ENCODE results near the gene PRKAG3. TPM values are rescaled to one million over a fixed set of nuclear protein-coding genes. Genes with fewer than 3 reads are reported as not detected.

Gene PRKAG3
- total RNA-seq, 2 donors from 2014 or later = not detected

GRCh38 chr2:218871345-218872302, 40.0 kb upstream of the PRKAG3 start:
- no peak for ATAC-seq
- peaks cover 21% of the 10 kb centered on the region for H3K4me1 ChIP-seq
- H3K9me3 ChIP-seq = no peaks in the 10 kb centered on the region
- no peak overlapping the region for H3K4me3 ChIP-seq
- H3K27ac ChIP-seq = no peak overlapping the region
- H3K27me3 ChIP-seq = peaks cover 0 to 38% of the 10 kb centered on the region in 2 donors
- intact Hi-C loops (cut with DNase I) = no loop called here
- no peaks in the 10 kb centered on the region for H3K36me3 ChIP-seq (replicated peaks in 1 of 2; ENCODE audit: insufficient read depth in 1 of 2, low read depth in 2 of 2)
- DNase-seq = no peak
- 1 to 10% methylated on average over 16 to 60 of the region's 60 CpGs for WGBS, 2 donors
- TF ChIP-seq POLR2A (IDR thresholded peaks at IDR 0.05) = no peak
- TF ChIP-seq, protein P1, sequence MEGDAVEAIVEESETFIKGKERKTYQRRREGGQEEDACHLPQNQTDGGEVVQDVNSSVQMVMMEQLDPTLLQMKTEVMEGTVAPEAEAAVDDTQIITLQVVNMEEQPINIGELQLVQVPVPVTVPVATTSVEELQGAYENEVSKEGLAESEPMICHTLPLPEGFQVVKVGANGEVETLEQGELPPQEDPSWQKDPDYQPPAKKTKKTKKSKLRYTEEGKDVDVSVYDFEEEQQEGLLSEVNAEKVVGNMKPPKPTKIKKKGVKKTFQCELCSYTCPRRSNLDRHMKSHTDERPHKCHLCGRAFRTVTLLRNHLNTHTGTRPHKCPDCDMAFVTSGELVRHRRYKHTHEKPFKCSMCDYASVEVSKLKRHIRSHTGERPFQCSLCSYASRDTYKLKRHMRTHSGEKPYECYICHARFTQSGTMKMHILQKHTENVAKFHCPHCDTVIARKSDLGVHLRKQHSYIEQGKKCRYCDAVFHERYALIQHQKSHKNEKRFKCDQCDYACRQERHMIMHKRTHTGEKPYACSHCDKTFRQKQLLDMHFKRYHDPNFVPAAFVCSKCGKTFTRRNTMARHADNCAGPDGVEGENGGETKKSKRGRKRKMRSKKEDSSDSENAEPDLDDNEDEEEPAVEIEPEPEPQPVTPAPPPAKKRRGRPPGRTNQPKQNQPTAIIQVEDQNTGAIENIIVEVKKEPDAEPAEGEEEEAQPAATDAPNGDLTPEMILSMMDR (IDR thresholded peaks at IDR 0.05) = no peak

DNA sequence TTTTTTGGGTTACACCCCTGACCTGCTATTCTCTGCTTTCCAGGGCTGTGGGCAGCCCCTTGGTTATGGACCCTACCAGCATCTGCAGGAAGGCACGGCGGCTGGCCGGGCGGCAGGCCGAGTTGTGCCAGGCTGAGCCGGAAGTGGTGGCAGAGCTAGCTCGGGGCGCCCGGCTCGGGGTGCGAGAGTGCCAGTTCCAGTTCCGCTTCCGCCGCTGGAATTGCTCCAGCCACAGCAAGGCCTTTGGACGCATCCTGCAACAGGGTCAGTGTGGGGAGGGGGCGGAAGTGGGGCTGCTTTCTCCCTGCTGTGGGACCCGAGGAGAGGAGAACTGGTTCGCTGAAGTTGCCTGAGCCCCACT, 39.4 kb upstream of the PRKAG3 start:
- Histone ChIP-seq H3K27me3 (peaks cover 0 to 38% of the 10 kb centered on the region in 2 donors), H3K4me3 (no peak overlapping the region), H3K4me1 (peaks cover 21% of the 10 kb centered on the region), H3K27ac (no peak overlapping the region), H3K9me3 (no peaks in the 10 kb centered on the region), H3K36me3 (replicated peaks in 1 of 2; ENCODE audit: insufficient read depth in 1 of 2, low read depth in 2 of 2) (no peaks in the 10 kb centered on the region)
- DNase-seq (no peak), ATAC-seq (no peak)
- intact Hi-C loops (cut with DNase I) = no loop called here
- 10 to 17% methylated on average over 6 to 18 of the region's 18 CpGs for WGBS, 2 donors
- TF ChIP-seq, protein P1 (IDR thresholded peaks at IDR 0.05) = no peak
- no peak for TF ChIP-seq POLR2A (IDR thresholded peaks at IDR 0.05)

DNA sequence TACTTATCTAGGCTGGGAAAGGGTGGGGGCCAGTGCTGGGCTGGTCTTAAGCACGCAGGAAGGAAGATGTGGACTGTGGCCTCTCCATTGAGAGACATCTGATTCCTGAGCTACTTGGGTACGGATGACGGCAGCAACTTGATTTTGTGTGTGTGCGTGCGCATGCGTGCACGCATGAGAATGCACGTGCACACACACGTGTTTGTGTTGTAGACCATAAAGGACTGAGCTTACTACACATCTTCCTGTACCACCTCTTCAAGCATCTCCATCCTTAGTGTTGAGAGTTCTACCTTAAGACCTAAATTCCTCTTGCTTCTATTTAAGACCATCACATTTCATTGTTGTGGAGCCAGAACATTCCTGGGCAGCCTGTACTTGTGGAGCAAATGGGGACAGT, 37.5 kb upstream of the PRKAG3 start:
- H3K4me1 ChIP-seq = peaks cover 21% of the 10 kb centered on the region
- intact Hi-C loops (cut with DNase I) = no loop called here

DNA sequence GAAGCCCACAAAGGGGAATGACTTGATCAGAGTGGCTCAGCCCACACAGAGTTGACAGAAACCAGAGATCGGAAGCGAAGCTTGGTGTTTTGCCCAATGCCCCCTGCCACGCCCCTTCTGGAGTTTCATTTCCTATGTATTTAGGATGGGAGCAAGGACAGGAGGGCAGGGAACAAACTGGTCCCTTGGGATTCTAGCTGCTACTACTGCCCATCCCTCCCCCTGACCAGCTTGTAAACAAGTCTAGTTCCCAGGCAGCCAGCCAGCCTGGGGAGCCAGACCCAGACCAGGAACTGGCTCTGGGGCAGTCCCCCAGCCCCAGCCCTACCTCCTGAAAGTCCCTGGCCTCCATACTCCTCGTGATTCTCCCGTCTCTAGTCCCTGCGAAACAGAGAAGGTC, 36.3 kb upstream of the PRKAG3 start:
- intact Hi-C loops (cut with DNase I) = no loop called here
- no peak for TF ChIP-seq POLR2A (IDR thresholded peaks at IDR 0.05)
- TF ChIP-seq, protein P1 (IDR thresholded peaks at IDR 0.05) = no peak
- peaks cover 0 to 21% of the 10 kb centered on the region in 2 donors for H3K27me3 ChIP-seq
- 45 to 52% methylated on average over 6 of the region's 6 CpGs for WGBS, 2 donors
- H3K4me3 ChIP-seq = no peak overlapping the region
- peaks cover 11% of the 10 kb centered on the region for H3K4me1 ChIP-seq
- no peak for ATAC-seq
- H3K27ac ChIP-seq = no peak overlapping the region
- H3K36me3 ChIP-seq (replicated peaks in 1 of 2; ENCODE audit: insufficient read depth in 1 of 2, low read depth in 2 of 2) = no peaks in the 10 kb centered on the region
- no peaks in the 10 kb centered on the region for H3K9me3 ChIP-seq
- DNase-seq = no peak

More for the DNA sequence above, 37.5 kb upstream of the PRKAG3 start:
- DNase-seq (no peak), ATAC-seq (no peak)
- peaks cover 0 to 32% of the 10 kb centered on the region in 2 donors for H3K27me3 ChIP-seq
- TF ChIP-seq, protein P1 (IDR thresholded peaks at IDR 0.05) = no peak
- no peak for TF ChIP-seq POLR2A (IDR thresholded peaks at IDR 0.05)
- WGBS, 2 donors = 80 to 89% methylated on average over 9 of the region's 9 CpGs
- no peaks in the 10 kb centered on the region for H3K36me3 ChIP-seq (replicated peaks in 1 of 2; ENCODE audit: insufficient read depth in 1 of 2, low read depth in 2 of 2)
- no peak overlapping the region for H3K27ac ChIP-seq
- no peak overlapping the region for H3K4me3 ChIP-seq
- H3K9me3 ChIP-seq = no peaks in the 10 kb centered on the region
